ENCODE data around the gene PTGDR.

PTGDR gene, protein sequence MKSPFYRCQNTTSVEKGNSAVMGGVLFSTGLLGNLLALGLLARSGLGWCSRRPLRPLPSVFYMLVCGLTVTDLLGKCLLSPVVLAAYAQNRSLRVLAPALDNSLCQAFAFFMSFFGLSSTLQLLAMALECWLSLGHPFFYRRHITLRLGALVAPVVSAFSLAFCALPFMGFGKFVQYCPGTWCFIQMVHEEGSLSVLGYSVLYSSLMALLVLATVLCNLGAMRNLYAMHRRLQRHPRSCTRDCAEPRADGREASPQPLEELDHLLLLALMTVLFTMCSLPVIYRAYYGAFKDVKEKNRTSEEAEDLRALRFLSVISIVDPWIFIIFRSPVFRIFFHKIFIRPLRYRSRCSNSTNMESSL

DNA sequence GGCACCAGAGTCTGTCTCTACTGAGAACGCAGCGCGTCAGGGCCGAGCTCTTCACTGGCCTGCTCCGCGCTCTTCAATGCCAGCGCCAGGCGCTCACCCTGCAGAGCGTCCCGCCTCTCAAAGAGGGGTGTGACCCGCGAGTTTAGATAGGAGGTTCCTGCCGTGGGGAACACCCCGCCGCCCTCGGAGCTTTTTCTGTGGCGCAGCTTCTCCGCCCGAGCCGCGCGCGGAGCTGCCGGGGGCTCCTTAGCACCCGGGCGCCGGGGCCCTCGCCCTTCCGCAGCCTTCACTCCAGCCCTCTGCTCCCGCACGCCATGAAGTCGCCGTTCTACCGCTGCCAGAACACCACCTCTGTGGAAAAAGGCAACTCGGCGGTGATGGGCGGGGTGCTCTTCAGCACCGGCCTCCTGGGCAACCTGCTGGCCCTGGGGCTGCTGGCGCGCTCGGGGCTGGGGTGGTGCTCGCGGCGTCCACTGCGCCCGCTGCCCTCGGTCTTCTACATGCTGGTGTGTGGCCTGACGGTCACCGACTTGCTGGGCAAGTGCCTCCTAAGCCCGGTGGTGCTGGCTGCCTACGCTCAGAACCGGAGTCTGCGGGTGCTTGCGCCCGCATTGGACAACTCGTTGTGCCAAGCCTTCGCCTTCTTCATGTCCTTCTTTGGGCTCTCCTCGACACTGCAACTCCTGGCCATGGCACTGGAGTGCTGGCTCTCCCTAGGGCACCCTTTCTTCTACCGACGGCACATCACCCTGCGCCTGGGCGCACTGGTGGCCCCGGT is at the start of gene PTGDR:
TSS of gene PTGDR (plus strand) at position 198 of the 778 bp plus-strand sequence. CDS start at position 315, 117 bp downstream.
- Histone ChIP-seq H3K9ac (no peak within 1 kb of the TSS), H3K27me3 (peaks cover 41 to 51% (median 45%) of the 10 kb centered on the region in 11 experiments), H3K4me1 (peaks cover 15 to 22% (median 20%) of the 10 kb centered on the region in 10 experiments; a peak in 19 of 20 replicates), H4K20me1 (no peaks in the 10 kb centered on the region; a peak in 1 of 22 replicates), H3K27ac (no peak within 1 kb of the TSS), H3K9me3 (replicated peaks in 1 of 11) (peaks cover 63 to 75% (median 72%) of the 10 kb centered on the region in 11 experiments), H3K36me3 (peaks cover 0 to 32% (median 25%) of the 10 kb centered on the region in 11 experiments; a peak in 19 of 22 replicates), H3K4me3 (peak within 1 kb of the TSS; percentile 12 to 56 (median 42); a peak in 18 of 20 replicates), H3K4me2 (peak within 1 kb of the TSS in 10 of 11 experiments; percentile 3 to 77 (median 66); a peak in 16 of 22 replicates)
- no peak for TF ChIP-seq Cebpa-rat (IDR thresholded peaks at IDR 0.05)

DNA sequence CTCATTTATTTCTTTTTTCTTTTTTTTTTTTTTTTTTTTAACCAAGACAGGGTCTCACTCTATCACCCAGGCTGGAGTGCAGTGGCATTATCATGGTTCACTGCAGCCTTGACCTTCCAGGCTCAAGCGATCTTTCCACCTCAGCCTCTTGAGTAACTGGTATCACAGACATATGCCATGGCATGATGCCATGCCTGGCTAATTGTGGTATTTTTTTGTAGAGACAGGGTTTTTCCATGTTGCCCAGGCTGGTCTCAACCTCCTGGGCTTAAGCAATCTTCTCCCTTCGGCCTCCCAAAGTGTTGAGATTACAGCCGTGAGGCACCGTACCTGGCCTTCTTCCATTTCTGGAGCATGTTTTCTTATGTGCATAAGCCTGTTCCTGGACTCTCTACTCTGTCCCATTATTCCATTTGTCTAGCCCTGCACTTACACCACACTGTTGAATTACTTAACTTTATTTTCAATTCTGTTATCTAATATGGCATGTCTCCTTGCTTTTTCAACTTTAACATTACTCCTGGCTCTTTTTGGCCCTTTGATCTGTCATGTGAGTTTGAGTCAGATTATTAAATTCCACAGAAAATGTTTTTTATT is 47.9 kb upstream of the PTGDR start:
- peaks cover 9 to 22% (median 13%) of the 10 kb centered on the region in 10 experiments for H3K4me1 ChIP-seq
- H3K27ac ChIP-seq, result no peak overlapping the region
- H3K4me2 ChIP-seq, result peak overlapping the region in 4 of 11 experiments; percentile 3 to 31 (median 28); a peak in 1 of 22 replicates
- no peaks in the 10 kb centered on the region for H3K27me3 ChIP-seq
- H4K20me1 ChIP-seq, result no peaks in the 10 kb centered on the region
- no peak overlapping the region for H3K4me3 ChIP-seq
- H3K9ac ChIP-seq, result no peak overlapping the region
- TF ChIP-seq Cebpa-rat (IDR thresholded peaks at IDR 0.05), result no peak
- no peaks in the 10 kb centered on the region for H3K36me3 ChIP-seq
- no peaks in the 10 kb centered on the region; a peak in 1 of 22 replicates for H3K9me3 ChIP-seq (replicated peaks in 1 of 11)

DNA sequence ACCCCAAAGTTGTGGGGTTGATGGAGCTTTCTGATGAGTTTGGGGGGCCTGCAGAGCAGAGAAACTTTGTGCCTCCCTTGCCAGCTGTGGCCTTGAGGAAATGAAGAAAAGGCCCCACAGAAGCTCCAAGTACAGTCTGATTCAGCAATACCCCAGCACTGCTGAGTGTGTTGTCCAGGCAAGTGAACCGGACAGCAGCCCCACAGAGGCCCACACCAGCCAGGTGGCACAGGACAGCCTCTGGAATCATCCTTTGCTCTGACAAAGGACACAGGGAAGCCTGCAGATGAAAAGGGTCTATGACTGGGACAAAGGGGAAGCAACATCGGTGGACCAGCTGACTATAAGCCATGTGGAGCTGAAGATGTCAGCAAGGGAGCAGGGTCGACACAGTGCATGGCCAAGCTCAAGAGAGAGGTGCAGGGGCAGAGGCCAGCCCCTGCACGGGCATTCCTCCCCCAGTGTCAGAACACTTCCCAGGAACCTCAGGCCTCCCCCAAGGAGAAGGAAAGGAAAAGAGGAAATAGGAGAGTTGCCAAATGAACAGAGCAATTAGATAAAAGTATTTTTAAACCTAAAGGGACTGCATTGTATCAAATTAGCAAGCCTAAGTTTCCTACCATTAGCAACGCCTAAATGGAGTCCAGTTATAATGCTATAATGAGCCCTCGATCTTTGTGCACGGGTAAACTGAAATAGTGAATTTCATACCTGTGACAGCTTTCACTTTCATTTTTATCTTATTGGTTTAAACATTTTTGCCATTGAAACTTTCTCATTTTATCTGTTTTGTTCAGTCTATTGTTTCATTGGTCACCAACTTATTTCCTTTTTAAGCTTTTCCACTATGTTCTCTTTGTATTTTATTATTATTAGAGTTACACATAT is 46.3 kb upstream of the PTGDR start:
- peak overlapping the region; percentile 47 to 85 (median 58) for H3K4me2 ChIP-seq

DNA sequence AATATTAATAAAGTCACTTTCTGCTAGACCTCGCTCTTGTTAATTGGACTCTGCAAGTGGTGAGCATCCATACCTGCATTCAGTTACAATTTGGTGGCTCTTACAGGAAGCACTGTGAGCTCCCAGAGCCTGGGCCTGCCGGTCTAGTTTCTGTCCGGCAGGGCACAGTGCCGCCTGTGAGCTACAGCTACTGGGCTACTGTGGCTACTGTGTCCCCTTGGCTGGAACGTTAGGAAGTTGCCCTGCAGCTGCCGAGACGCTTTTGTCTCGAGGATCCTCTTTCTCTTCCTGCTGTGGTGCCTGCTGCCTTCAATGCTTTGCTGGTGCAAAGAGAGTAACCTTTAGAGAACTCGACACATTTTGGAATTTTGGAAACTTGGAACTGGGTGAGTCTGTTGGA is 44.6 kb upstream of the PTGDR start:
- Histone ChIP-seq H3K9me3 (replicated peaks in 1 of 11) (peaks cover 0 to 10% (median 7%) of the 10 kb centered on the region in 11 experiments; a peak in 12 of 22 replicates), H3K4me3 (no peak overlapping the region), H3K36me3 (no peaks in the 10 kb centered on the region), H3K9ac (no peak overlapping the region), H4K20me1 (no peaks in the 10 kb centered on the region), H3K27me3 (no peaks in the 10 kb centered on the region), H3K4me2 (no peak overlapping the region), H3K27ac (no peak overlapping the region), H3K4me1 (peaks cover 9 to 27% (median 19%) of the 10 kb centered on the region in 10 experiments)
- no peak for TF ChIP-seq Cebpa-rat (IDR thresholded peaks at IDR 0.05)

More for the DNA sequence above, 46.3 kb upstream of the PTGDR start:
- Histone ChIP-seq H3K27ac (peak overlapping the region in 2 of 11 experiments; percentile 25 to 47; a peak in 3 of 22 replicates), H3K36me3 (no peaks in the 10 kb centered on the region), H3K9ac (no peak overlapping the region; a peak in 1 of 22 replicates), H4K20me1 (no peaks in the 10 kb centered on the region), H3K4me1 (peaks cover 9 to 22% (median 13%) of the 10 kb centered on the region in 10 experiments), H3K9me3 (replicated peaks in 1 of 11) (peaks cover 0 to 10% (median 7%) of the 10 kb centered on the region in 11 experiments; a peak in 12 of 22 replicates), H3K27me3 (no peaks in the 10 kb centered on the region), H3K4me3 (peak overlapping the region in 2 of 10 experiments; percentile 14 to 38; a peak in 2 of 20 replicates)
- TF ChIP-seq Cebpa-rat (IDR thresholded peaks at IDR 0.05), result no peak

DNA sequence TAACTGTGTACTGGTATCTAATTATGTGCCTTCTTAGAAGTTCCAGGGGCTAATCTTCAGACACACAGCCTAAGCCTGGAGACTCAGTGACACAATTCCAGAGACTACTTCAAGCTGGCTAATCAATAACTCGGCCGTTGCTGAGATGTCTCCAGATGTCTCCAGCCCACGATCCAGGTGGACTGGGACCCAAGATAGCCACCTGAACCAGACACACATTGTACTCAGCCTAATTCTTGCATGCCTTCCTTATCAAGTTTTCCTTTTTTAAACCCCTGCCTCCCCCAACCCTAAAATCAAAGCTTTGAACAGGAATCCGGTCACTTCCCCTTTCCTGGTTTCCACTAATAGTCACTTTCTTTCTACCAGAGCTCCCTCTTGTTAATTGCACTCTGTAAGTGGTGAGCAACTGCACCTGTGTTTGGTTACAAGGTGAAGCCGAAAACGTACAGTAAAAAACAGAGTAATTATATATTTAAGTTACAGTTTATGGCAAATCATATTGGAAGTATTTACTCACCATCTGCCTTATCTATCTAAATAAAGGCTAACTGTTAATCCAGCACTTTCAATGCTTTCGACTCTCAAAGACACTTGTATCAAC is 39.8 kb upstream of the PTGDR start:
- H3K36me3 ChIP-seq, result no peaks in the 10 kb centered on the region
- H3K4me3 ChIP-seq, result no peak overlapping the region
- no peak overlapping the region for H3K9ac ChIP-seq
- no peaks in the 10 kb centered on the region for H3K27me3 ChIP-seq
- peaks cover 0 to 10% (median 7%) of the 10 kb centered on the region in 11 experiments; a peak in 12 of 22 replicates for H3K9me3 ChIP-seq (replicated peaks in 1 of 11)
- no peak overlapping the region for H3K27ac ChIP-seq
- H4K20me1 ChIP-seq, result no peaks in the 10 kb centered on the region; a peak in 1 of 22 replicates
- no peak for TF ChIP-seq Cebpa-rat (IDR thresholded peaks at IDR 0.05)
- peak overlapping the region in 7 of 11 experiments; percentile 44 to 80 (median 65); a peak in 13 of 22 replicates for H3K4me2 ChIP-seq
- peaks cover 9 to 34% (median 27%) of the 10 kb centered on the region in 10 experiments; a peak in 19 of 20 replicates for H3K4me1 ChIP-seq

DNA sequence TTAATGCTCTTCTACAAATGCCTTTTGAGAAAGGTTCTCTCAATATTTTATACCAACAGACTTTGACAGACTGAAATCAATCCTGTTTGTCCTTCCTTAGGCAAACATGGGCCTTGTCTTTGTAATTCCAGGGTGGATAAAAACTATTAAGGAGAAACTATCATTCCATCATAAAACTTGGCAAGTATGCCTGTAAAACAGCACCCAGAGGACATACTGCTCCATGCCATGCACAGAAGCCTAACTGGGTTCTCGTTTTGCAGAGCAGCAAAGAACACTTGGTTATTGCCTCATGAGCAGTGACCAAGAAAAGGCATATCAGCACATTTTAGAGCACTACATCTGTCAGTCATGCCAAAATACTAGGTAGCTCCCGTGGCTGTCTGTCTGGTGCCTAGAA is 33.8 kb upstream of the PTGDR start:
- Histone ChIP-seq H3K9me3 (replicated peaks in 1 of 11) (peaks cover 0 to 9% (median 0%) of the 10 kb centered on the region in 11 experiments; a peak in 2 of 22 replicates), H4K20me1 (no peaks in the 10 kb centered on the region; a peak in 1 of 22 replicates), H3K27ac (no peak overlapping the region), H3K27me3 (no peaks in the 10 kb centered on the region), H3K4me1 (peaks cover 15 to 36% (median 30%) of the 10 kb centered on the region in 10 experiments), H3K4me2 (no peak overlapping the region), H3K4me3 (no peak overlapping the region), H3K36me3 (no peaks in the 10 kb centered on the region), H3K9ac (no peak overlapping the region)
- no peak for TF ChIP-seq Cebpa-rat (IDR thresholded peaks at IDR 0.05)

DNA sequence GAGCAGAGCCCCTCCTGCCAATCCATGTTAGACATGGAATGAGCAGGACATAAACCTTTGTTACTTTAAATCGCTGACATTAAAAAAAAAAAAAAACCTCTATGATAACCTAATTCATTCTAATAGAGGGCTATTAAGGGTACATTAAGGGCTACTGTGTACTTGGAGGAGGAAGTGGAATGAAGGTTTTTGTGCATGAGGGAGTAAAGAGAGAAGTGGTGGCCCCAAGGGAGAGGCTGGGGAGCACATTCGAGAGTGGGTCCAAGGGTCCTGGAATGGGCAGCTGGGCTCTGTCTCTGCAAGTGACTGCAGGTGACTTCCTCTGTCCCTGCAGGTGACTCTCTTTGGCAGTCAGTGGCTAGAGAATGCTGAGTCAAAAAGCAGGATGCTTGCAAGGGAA is 32.1 kb upstream of the PTGDR start:
- no peaks in the 10 kb centered on the region for H3K36me3 ChIP-seq
- H3K4me2 ChIP-seq, result peak overlapping the region in 9 of 11 experiments; percentile 4 to 44 (median 38); a peak in 13 of 22 replicates
- no peaks in the 10 kb centered on the region for H4K20me1 ChIP-seq
- H3K27ac ChIP-seq, result no peak overlapping the region
- no peak overlapping the region for H3K4me3 ChIP-seq
- H3K9me3 ChIP-seq (replicated peaks in 1 of 11), result peaks cover 0 to 9% (median 0%) of the 10 kb centered on the region in 11 experiments; a peak in 2 of 22 replicates
- H3K4me1 ChIP-seq, result peaks cover 10 to 19% (median 14%) of the 10 kb centered on the region in 10 experiments
- TF ChIP-seq Cebpa-rat (IDR thresholded peaks at IDR 0.05), result no peak
- H3K9ac ChIP-seq, result no peak overlapping the region
- H3K27me3 ChIP-seq, result no peaks in the 10 kb centered on the region
